DMS53 (cell line): Measurements from ENCODE around the gene FARP2.
"Not testable (repeated sequence)": the region's sequence is repeated elsewhere in the genome, so short reads cannot be mapped to it uniquely, and the experiment has no call there.

Source experiments
- DNase-seq: peaks from one replicate; lab custom pipeline; 2025; lab: John Stamatoyannopoulos, UW

The FARP2 gene

DNA sequence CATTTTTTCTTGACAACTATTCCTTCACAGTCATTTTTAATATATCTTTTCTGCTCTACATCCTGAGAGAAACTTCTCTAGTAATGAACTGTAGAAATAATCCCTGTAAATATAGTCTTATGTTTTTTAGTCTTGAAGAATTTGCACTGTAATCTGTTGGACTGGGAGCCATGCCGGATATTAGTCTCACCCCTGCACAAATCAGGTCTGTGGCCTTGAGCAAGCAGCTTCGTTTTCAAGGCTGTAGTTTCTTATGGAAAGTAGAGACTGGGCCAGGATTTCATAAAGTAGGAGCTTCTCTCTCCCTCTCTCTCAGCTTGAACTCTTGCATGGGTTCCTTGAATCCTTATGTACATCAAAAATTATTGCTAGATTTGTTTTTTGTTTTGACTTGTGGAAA lies 8.7 kb downstream of the FARP2 start:
- DNase-seq, result no peak

DNA sequence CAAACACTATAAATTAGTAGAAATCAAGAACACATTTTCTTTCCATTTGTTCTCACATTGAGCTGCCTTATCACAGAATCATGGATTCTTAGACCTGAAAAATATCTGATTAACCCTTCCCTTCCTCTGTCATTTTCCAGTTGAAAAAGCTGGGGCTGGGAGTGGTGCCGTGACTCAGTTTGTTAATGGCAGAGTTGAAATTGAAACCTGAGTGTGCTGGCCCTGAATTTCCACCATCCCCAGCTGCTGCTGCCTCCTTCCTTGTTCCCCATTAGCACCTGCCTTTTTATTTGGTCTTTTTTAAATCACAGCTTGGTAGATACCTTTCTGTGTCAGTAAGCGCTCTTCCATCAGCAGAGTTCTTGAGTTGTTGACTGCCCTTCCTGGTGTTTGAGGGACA lies 10.6 kb downstream of the FARP2 start:
- DNase-seq, result peak; percentile 20

DNA sequence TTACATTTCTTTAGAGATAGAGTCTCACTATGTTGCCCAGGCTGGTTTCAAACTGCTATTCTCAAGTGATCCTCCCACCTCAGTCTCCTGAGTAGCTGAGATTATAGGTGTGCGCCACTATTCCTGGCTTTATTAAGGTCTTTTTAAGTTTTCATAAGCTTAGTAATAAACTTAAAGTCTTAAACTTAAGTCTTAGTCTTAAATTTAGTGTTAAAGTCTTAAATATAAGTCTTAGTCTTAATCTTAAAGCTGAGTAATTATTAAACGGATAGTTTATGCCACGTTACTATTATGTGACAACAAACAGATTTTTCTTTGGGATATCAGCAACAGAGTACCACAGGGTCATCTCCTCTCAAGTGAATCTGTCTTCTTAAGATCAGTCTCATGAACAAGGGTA lies 12.6 kb downstream of the FARP2 start:
- no peak for DNase-seq

DNA sequence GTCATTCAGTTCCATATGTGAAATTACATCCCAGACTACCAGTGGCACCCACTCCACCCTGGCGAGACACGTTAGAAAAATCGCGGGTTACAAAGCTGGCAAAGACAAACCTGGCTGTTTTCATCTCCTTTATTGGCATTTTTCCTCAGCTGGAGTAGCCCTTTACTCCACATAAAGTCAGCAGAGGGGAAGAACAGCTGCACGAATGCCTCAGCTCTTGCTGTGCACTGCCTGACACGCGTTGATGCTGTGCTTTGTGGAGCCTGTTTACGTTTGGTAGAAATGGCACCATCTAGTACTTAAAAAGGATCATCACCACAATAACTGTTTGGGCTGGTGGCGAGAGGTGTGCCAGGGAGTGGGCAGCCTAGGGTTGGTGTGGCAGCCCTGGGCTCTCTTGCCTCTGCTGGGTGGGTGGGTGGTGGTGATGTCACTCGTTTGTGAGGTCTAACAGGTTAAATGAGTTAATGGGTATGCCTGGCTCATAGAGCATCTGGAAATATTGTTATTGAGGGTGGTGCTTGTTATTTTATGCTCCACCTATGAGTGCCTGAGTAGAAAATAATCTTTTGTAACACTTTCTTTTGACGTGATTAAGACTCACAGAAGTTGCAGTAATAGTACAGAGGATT lies 16.4 kb downstream of the FARP2 start:
- peak; percentile 60 for DNase-seq

DNA sequence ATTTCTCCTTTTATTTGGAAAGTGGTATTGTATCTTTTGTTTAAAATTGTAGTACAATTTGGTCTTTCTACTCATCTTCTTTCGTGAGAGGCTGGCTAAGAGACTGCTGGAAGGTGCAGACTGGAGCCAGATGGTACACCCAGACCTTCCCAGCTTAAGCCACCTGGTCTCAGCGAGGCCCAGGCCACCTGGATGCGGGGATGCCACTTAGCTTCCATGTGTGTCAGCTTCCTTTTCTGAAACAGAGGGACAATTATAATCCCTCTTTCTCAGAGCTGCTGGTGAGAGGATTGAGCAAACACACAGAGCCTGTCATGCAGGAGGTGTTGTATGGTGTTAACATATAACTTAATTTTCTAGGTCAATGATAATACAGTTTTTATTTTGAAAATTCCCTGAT lies 17.4 kb downstream of the FARP2 start:
- DNase-seq, result peak; percentile 93

DNA sequence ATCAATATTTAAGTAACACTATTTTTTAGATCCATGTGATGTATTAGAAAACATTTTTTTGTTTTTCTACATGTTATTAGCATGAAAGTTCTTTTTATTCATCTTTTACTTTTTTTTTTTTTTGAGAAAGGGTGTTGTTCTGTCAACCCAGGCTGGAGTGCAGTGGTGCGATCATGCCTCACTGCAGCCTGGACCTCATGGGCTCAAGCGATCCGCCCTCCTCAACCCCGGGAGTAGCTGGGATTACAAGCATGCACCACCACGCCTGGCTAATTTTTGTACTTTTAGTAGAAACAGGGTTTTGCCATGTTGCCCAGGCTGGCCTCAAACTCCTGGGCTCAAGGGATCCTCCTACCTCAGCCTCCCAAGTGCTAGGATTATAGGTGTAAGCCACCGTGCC lies 17.8 kb downstream of the FARP2 start:
- peak; percentile 55 for DNase-seq

DNA sequence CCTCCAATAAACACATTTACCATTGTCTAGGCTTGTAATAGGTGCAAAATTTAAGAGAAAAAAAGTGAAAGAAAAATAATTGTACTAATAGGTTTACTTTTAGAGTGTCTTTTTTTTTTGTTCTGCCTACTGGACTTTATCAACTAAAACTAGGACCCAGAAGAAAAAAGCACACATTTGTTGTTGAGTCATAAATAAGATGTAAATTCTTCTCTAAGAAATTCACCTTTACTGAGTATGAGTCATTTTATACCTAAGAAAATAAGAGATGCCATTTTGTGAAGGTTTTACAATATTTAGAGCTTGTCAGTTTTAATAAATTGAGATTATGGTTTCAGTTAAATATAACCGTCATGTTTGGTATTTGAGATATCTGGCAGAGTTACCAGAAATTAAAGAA lies 19.2 kb downstream of the FARP2 start:
- no peak for DNase-seq

DNA sequence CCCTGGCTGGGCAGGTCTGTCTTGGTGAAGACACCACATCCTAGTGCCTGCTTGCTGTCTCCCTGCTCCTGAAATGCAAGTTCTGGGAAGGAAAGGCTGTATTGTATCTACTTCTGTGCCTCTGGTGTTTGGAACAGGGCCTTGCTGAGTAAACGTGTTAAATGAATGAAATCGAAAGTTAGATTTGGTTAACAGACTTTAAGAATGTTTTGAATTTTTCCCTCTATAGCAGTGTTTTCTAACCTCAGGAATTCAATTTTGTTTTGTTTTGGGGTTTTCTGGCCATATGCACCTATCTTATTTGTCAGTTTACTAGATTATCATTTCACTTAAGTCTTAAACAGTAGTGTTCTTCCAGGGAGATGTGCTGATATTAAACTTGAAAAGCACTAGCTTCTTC lies 20.7 kb downstream of the FARP2 start:
- no peak for DNase-seq

DNA sequence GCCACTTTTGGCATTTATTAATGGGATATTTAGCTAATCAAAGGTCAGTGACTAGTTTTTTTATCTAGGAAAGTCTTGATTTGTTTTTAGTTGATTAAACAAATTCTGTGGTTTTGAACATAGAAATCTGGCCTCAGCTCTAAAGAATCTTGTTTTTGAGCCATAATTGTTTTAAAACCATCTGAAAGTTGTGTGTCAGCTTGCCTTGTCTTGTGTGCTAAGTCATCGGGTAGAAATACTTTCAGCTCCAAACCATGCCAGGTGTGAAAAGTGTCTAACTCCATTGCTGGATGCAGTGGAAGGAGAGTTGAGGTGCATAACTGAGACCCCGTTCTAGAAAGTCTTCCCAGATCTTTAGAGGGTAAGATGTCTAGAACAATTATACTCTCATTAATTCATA lies 22.7 kb downstream of the FARP2 start:
- DNase-seq, result no peak

DNA sequence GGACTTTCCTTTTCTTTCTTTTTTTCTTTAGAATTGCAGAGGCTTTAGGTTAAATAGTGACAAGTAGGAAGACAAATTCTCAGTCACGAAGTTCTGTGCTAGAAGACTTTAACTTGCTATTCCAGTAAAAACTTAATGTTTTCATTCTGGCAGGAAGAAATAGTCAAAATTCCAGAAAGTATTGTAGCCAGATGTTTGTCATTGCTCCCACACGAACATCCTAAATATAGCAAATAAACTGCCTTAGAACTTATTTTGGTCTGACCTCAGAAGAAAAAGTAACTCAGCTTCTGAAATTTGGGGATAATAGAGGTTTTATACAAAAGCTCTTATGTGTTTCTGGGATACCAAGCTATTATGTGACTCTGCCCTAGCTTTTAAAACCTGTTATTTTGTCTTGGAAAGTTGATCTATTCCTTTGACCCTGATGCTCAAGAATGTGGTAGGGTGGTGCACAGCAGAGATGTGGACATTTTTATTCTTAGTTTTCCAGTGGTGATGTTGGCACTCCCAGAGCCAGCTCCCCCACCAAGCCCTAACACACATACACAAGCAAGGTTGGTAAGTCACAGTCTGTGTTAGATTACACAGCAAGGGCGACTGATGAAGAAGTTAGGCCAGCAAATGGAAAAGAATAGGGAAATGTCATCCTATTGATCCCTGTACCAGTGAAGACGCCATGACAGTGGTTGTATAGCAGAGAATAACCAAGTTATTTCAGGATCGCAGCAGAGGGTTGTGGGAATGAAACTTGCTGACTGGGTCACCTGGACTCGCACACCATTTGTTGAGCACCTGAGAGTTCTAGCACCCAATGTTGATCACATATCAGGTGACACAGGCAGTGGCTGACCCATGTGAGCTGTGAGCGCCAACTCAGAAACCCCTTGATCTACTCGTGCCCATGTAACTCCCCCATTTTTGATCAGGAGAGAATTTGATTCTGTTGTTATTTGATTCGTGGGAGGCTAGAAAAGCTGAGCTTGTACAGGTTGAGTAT lies 23.7 kb downstream of the FARP2 start:
- DNase-seq, result no peak

DNA sequence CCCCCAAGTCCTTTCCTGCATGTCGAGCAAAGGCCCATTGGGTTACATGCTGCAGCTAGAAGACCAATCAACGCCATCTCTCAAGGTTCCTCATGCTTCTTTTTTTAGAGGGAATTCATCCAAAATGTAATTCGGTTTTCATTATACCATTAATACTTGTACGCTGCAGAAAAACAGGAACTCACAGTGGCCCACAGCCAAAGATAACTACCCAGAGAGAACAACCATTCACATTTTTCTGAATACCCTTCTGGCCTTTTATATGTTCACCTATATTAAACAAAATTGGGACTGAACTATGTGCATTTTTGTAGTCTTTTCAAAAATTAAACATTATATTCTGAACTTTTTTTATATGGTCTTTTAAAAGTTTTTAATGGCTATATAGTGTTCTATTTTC lies 25.8 kb downstream of the FARP2 start:
- DNase-seq, result no peak

DNA sequence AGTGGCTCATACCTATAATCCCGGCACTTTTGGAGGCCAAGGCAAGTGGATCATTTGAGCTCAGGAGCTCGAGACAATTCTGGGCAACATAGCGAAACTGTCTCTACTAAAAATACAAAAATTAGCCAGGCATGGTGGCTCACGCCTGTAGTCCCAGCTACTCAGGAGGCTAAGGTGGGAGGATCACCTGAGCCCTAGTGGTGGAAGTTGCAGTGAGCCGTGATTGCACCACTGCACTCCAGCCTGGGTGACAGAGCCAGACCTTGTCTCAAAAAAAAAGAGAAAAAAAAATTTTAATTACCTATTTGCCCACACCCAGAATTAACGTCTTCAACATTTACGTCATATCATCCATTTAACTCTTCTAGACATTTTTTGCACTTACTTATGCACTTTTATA lies 29.4 kb downstream of the FARP2 start:
- not testable (repeated sequence) for DNase-seq

DNA sequence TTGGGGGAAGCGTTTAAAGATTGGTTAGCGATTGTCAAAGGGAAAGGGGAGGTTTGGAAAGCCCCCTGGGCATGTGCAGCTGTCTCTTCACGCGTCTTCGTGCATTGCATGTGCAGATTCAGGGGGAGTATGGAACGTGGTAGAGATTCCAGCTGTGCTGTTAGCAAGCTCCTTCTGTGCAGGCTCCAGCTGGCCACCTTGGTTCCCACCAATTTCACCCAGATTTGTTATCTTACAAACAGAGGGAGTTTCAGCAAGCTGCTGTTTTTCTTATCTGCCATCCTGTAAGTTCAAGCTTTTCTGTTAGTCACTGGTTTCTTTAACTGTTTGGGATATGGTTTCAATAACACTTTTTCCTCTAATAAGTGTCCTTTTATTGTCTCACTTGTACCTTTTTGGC lies 30.4 kb downstream of the FARP2 start:
- DNase-seq, result no peak

DNA sequence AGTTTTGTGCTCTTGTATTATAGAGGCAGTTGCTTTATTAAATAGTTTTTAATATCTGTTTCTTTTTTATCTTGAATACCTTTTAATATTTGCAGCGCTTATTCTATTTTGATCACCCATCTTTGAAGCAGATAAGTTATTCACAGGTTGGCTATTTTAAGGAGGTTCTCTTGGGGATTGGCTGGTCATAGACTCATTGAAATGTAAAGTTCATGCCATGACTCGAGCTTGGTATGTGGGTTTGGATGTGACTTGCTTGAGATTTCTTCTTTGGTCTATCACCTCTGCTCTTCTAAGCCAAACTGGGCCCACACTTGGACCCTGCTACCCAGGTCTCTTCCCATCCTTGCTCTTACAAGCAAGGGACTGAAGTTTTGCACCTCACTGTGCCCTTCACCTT lies 33.6 kb downstream of the FARP2 start:
- DNase-seq, result no peak

DNA sequence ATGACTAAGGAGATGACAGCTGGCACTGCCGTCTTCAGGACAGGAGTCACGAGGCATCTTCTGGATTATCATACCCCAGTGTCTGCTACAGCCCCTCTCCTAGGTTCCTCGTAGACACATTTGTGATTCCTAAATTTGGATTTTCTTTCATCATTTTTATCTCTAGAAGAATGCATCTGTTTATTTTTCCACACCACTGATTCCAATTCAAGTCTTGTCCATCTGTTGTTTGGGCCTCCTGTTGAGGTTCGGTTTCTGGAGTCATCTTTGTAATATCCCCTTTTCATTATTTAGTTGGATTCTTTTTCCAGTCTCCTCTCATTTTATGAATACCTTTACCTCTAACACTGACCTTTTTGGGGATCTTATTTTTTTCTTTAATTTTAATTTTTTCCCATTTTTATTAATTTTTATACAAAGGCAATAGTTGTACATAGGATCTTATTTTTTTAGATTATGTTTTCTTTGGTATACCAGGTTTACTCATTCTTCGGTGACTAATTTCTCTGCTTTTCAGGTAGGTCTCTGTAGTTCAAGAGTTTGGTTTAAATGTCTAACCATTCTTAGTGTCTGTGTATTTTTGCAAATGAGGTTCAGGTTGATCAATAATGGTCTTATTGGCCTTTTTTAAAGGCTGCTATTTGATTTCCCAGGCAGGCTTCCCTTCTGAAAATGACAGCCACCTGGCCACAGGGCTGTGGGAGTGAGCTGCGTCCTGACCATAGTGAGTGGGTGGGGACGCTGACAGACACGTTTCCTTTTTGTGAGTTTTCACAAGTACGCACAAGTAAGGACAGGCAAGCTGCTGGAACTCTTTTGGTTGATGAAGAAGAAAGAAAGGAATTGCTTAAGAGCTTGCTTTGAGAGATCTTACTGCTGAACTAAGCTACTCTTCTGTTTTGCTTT lies 34.5 kb downstream of the FARP2 start:
- DNase-seq, result no peak

DNA sequence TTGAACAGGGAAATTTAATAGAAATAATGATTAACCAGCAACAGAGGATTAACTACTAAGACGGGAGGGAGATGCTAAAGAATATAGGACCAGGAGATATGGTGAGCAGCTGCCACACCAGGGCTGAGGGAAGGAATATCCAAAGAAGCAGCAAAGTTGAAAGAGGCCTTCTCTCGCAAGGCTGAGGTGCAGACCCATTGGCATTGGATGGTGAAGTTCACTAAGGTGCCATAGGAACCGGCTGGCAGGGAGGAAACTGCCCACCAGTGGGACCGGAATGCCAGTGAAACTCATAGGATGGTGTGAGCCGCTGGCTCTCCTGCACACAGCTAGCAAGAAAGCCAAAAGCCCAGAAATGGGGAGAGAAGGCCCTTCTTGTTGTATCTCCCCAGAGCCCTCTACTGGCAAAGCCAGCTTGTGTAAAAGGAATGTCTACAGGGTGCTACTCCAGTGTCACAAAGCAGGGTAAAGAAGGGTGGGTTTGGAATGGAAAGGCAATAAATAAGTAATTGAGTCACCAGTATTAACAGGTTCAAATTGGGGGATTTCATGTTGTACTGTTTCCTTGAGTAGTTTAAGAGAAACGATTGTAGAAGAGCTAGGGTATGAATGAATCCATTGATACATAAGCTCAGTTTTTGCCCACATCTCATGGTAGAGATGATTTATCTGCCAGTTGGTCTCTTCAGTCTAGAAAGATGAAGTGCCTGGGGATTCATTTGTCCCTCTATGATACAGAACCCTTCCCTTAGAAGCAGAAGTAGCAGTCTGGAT lies 36.0 kb downstream of the FARP2 start:
- peak; percentile 56 for DNase-seq

DNA sequence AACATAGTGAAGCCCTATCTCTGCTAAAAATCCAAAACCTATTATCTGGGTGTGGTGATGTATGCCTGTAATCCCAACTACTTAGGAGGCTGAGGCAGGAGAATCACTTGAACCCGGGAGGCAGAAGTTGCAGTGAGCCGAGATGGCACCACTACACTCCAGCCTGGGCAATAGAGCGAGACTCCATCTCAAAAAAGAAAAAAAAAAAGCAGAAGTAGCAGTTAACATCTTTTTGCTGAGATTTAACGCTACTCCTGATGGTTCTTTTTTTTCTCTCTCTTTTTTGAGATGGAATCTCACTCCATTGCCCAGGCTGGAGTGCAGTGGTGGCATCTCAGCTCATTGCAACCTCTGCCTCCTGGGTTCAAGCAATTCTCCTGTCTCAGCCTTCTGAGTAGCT lies 36.7 kb downstream of the FARP2 start:
- not testable (repeated sequence) for DNase-seq

DNA sequence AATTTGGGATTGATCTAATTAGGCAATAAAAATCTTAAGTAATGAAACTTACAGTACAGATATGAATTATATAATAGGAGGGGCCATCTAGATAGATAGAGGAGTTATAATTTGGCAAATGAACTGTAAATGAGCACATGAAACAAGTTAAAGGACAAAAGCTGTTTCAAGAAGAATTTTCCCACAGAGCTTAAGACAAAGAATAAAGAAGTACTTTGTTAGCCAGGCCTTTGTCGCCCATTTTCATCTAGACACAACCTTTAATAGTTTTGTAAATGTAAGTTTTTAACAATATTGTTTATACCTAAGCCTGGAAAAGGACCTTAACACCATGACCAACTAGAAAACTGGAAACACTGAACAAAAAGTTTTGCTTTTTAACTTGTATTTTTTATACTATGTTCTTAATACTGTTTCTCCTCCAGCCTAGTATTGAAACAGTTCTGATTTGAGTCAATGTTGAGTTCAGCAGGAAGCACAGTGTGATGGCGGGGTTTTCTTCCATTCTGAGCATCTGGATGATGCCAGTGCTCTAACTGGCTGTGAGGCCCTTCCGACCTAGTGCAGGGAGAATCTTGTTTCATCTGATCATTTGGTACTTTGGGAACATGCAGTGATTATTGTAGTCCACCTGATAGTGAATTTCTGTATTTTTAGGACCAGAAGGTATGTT lies 37.6 kb downstream of the FARP2 start:
- no peak for DNase-seq

DNA sequence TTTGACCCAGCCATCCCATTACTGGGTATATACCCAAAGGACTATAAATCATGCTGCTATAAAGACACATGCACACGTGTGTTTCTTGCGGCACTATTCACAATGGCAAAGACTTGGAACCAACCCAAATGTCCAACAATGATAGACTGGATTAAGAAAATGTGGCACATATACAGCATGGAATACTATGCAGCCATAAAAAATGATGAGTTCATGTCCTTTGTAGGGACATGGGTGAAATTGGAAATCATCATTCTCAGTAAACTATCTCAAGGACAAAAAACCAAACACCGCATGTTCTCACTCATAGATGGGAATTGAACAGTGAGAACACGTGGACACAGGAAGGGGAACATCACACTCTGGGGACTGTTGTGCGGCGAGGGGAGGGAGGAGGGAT lies 40.7 kb downstream of the FARP2 start:
- not testable (repeated sequence) for DNase-seq

DNA sequence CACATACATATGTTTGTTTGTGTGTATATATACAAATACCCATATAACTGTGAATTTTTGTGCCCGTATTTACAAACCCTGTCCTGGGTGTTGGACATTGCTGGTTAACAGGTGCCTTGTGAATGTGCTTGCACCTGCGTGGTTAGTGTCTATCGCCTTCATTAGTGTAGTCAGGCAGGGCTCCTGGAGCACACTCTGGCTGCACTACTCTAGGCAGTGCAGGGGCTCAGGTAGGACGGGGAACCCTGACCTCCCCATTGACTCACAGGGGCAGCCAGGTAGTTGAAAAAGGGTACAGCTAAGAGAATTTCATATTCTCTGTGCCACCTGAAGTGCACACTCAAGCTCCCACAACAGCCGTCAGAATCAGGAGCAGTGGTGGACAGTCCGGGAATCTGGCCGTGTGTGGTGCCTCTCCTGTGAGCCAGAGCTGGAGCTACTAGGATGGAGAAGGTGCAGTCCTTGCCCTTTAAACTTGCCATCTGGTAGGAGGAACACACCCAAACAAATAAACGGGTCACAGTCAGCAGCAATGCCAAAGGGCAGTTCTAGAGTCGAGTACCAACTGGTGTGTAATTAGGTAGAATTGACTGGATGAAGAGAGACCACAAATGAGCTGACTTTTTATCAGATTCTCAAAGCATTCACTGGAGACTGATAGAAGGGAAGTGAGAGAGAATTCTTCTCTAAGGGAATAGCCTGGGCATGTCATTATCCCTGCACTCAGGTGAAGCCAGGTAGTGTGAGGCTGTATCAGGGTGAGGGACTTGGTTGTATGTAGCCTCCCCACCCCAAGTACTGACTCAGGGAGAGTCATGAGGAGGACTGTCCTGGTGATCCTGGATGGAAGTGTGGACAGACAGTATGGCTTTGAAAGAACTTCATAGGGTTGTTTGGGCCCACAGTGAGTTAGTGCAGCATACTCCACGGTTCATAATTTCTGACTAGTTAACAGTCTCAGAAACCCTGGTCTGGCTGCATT lies 44.1 kb downstream of the FARP2 start:
- DNase-seq, result no peak
